Immature natural killer cell (primary cell): ENCODE results near the gene ABLIM1. TPM values are rescaled to one million over a fixed set of nuclear protein-coding genes. Genes with fewer than 3 reads are reported as not detected.

ENCODE experiments used
- DNase-seq, 3 donors: peaks; one replicate each; pipeline ENCODE4 v3.0.0; 2022; ENCODE audit warnings: mixed read lengths in 1 of 3
- H3K27ac Mint-ChIP-seq, 6 donors: one replicate each; pipeline ENCODE4 v1.8.0; 2020; ENCODE audit warnings: mixed read lengths in 6 of 6, mild to moderate bottlenecking in 5 of 6, inconsistent platforms in 4 of 6, moderate library complexity in 3 of 6
- H3K27me3 Mint-ChIP-seq, 3 donors: one replicate each; pipeline ENCODE4 v1.8.0; 2020 to 2021; ENCODE audit warnings: low read depth in 3 of 3, mild to moderate bottlenecking in 3 of 3, mixed read lengths in 3 of 3, moderate library complexity in 3 of 3, inconsistent platforms in 1 of 3
- H3K36me3 Mint-ChIP-seq, 3 donors: one replicate each; pipeline ENCODE4 v1.8.0; 2020; ENCODE audit warnings: mixed read lengths in 3 of 3, inconsistent platforms in 2 of 3, mild to moderate bottlenecking in 2 of 3
- H3K4me1 Mint-ChIP-seq, 2 donors: one replicate each; pipeline ENCODE4 v1.8.0; 2020; ENCODE audit warnings: inconsistent platforms in 2 of 2, mild to moderate bottlenecking in 2 of 2, mixed read lengths in 2 of 2, moderate library complexity in 1 of 2
- H3K4me3 Mint-ChIP-seq, 5 donors: one replicate each; pipeline ENCODE4 v1.8.0; 2020; ENCODE audit warnings: mild to moderate bottlenecking in 5 of 5, mixed read lengths in 5 of 5, inconsistent platforms in 3 of 5, moderate library complexity in 3 of 5
- H3K9me3 Mint-ChIP-seq, 6 donors: one replicate each; pipeline ENCODE4 v1.8.0; 2020; ENCODE audit warnings: mild to moderate bottlenecking in 6 of 6, mixed read lengths in 6 of 6, inconsistent platforms in 4 of 6, moderate library complexity in 3 of 6
- polyA plus RNA-seq, 3 donors: library from polyadenylated mRNA; unstranded; fragments of 300-500 nt; fragmentation: Illumina TruSeq; gene quantifications; one replicate each; pipeline ENCODE4 v1.2.3, GENCODE V29; 2021

Gene ABLIM1
- polyA plus RNA-seq, 3 donors from 2014 or later, result 66.2 to 121 (median 74.1) TPM

DNA sequence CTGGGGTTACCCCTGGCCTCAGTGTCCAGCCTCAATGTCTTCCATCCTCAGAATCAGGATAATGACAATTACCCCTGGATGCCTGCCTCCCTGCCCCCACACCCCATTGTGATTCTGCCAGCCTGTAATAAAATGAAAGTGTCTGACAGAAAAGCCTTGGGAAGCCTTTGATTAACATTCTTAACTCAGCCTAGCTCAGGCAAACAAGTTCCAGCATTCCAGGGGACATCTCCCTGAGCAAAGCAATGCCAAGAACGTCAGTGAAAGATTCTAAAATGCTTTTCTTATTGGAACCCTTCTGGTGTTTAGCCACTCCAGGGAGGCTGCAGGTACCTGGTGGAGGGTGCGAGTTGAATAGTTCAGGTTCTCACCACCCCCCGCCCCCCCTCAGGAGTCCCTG lies 272.5 kb downstream of the ABLIM1 start:
- Mint-ChIP-seq H3K4me3 (no peak overlapping the region), H3K27me3 (peaks cover 3 to 11% (median 3%) of the 10 kb centered on the region in 3 donors), H3K9me3 (peaks cover 0 to 2% (median 0%) of the 10 kb centered on the region in 6 donors), H3K36me3 (no peaks in the 10 kb centered on the region), H3K4me1 (no peaks in the 10 kb centered on the region), H3K27ac (no peak overlapping the region)
- no peak for DNase-seq

DNA sequence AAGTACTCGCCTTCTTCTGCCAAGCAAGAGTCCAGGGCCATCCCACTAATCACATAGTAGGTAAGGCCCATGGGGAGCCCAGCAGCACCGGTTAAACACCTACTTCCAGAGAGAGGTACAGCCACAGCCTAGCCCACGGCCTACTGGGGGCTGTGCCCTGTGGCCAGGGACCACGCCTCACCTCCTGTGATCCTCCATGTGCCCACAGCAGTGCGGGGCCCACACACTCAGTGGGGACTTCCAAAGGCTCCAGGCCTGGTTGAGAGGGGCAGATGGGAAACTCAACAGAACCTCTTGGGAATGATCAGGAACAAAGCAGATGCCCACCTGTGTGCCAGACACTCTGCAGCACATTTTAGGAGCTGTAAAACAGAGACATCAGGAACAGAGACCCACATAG lies 273.5 kb downstream of the ABLIM1 start:
- Mint-ChIP-seq H3K36me3 (no peaks in the 10 kb centered on the region), H3K4me3 (no peak overlapping the region), H3K9me3 (peaks cover 0 to 2% (median 0%) of the 10 kb centered on the region in 6 donors), H3K27ac (no peak overlapping the region), H3K27me3 (peaks cover 3 to 14% (median 10%) of the 10 kb centered on the region in 3 donors), H3K4me1 (no peaks in the 10 kb centered on the region)
- no peak for DNase-seq

- Mint-ChIP-seq H3K4me3 (no peak overlapping the region), H3K27ac (no peak overlapping the region), H3K27me3 (peaks cover 3 to 14% (median 10%) of the 10 kb centered on the region in 3 donors), H3K4me1 (no peaks in the 10 kb centered on the region), H3K9me3 (peaks cover 0 to 2% (median 0%) of the 10 kb centered on the region in 6 donors), H3K36me3 (no peaks in the 10 kb centered on the region)
- no peak for DNase-seq
Measured at GRCh38 chr10:114384181-114384580, 273.9 kb downstream of the ABLIM1 start.

Other genes with a start within 250 kb of the ABLIM1 start
- gene FHIP2A, start 163.5 kb upstream of the ABLIM1 start, polyA plus RNA-seq, result 10 to 100 TPM; 10.4 to 18.4 (median 10.5) TPM